Stomach (tissue), 4 donors: ENCODE measurements around the gene SPR.
A peak's percentile ranks its signal among the peaks of the same experiment; 100 is the strongest.

Experiments used
- EP300 ChIP-seq: sonication (generic); formaldehyde crosslinking; IDR thresholded peaks from one replicate; pipeline ENCODE4 v1.6.1; 2017; ENCODE audit warnings: antibody characterized with exemption
- POLR2A ChIP-seq, 4 donors: fragments of 450-650 bp; IDR thresholded peaks; one replicate each; pipeline ENCODE4 v1.6.1; 2016; ENCODE audit warnings: antibody characterized with exemption in 4 of 4, control low read depth in 2 of 4, mild to moderate bottlenecking in 1 of 4, moderate library complexity in 1 of 4
- POLR2AphosphoS5 ChIP-seq, 3 donors: sonication (generic); formaldehyde crosslinking; IDR thresholded peaks; one replicate each; pipeline ENCODE4 v1.6.1; 2016; ENCODE audit warnings: antibody characterized with exemption in 3 of 3
- TF ChIP-seq, protein P1 (sequence below), 7 experiments: fragments of 450-650 bp in 4 of 7; fragments of 200-600 bp in 3 of 7; sonication (generic) in 3 of 7; IDR thresholded peaks; one replicate each; pipeline ENCODE4 v1.5.1; 2016 to 2019; ENCODE audit warnings: antibody characterized with exemption in 7 of 7, control low read depth in 2 of 7, mild to moderate bottlenecking in 1 of 7

DNA sequence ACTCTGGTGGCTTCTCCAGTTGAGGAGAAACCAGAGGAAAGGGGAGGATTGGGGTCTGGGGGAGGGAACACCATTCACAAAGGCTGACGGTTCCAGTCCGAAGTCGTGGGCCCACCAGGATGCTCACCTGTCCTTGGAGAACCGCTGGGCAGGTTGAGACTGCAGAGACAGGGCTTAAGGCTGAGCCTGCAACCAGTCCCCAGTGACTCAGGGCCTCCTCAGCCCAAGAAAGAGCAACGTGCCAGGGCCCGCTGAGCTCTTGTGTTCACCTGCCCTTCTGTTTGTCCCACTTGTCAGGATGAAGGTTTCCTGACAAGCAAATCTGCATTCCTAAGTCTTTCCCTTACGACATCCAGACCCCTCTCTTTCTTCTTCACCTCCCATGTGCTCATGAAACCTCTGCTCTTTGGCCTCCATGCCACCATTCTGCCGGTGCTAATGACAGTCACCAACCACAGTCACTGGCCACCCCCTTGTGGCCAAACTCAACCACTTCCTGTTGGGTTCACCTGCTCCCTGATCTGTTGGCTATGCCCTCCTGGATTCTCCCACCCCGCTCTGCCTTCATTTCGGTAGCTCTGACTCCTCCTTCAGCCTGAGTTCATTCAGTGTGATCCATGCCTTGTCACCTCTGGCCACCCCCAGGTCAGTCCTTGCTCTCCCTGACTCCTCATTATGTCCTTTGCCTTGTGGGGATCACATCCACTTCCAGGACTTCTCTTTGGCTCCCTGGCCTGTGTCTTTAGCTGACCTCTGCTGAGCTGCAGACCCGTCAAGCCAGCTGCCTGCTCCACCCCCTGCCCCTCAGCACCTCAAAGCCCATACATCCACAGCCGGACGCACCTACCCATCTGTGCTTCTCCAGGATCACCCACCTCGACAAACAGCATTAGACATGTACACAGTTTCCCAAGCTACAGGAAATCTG, 47.7 kb downstream of the SPR start:
- TF ChIP-seq, protein P1, sequence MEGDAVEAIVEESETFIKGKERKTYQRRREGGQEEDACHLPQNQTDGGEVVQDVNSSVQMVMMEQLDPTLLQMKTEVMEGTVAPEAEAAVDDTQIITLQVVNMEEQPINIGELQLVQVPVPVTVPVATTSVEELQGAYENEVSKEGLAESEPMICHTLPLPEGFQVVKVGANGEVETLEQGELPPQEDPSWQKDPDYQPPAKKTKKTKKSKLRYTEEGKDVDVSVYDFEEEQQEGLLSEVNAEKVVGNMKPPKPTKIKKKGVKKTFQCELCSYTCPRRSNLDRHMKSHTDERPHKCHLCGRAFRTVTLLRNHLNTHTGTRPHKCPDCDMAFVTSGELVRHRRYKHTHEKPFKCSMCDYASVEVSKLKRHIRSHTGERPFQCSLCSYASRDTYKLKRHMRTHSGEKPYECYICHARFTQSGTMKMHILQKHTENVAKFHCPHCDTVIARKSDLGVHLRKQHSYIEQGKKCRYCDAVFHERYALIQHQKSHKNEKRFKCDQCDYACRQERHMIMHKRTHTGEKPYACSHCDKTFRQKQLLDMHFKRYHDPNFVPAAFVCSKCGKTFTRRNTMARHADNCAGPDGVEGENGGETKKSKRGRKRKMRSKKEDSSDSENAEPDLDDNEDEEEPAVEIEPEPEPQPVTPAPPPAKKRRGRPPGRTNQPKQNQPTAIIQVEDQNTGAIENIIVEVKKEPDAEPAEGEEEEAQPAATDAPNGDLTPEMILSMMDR (IDR thresholded peaks at IDR 0.05), result peak in 4 of 7 experiments; percentile 27 to 64 (median 44)
- no peak for TF ChIP-seq POLR2A (IDR thresholded peaks at IDR 0.05)
- TF ChIP-seq EP300, result no peak
- TF ChIP-seq POLR2AphosphoS5 (IDR thresholded peaks at IDR 0.05), result no peak
